ENCODE measurements around the gene CUX1. TPM values are rescaled to one million over a fixed set of nuclear protein-coding genes. Genes with fewer than 3 reads are reported as not detected.
A peak's percentile ranks its signal among the peaks of the same experiment; 100 is the strongest.
"Not testable (repeated sequence)": the region's sequence is repeated elsewhere in the genome, so short reads cannot be mapped to it uniquely, and the experiment has no call there.

The CUX1 gene
- total RNA-seq, 3 donors from 2014 or later: 85.2 to 167 (median 120) TPM

DNA sequence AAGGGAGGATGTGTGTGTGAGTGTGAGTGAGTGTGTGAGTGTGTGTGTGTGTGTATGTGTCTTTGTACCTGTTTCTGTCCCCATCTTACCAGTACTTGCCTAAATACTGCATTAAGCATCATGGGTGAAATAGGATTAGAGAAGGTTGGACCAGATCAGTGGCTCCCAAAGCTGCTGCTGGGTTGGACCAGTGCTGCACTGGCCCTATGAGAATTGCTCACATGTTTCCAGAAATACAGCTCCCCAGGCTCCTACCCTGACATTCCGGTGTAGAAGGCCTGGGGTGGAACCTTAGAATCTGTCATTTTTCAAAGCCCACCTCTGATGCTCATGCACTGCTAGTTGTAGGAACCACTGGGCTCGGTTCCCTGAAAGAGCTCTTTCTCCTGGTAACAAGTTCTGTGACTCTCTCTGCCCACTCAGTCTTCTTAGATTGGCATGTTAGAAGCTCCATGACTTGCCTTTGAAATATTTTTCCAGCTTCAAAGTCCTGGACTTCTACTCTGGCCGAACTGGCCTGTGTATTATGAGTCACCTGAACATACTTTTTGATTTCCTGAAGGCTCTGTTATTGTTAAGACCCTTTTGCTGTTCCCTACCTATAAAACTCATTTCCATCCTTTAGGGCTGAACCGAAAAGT lies 224.7 kb downstream of the CUX1 start:
- no peak for DNase-seq
- Histone ChIP-seq H3K9me3 (no peaks in the 10 kb centered on the region), H3K4me3 (no peak overlapping the region), H3K36me3 (ENCODE audit: low read depth) (no peaks in the 10 kb centered on the region), H3K4me1 (ENCODE audit: low read depth) (no peaks in the 10 kb centered on the region)
- intact Hi-C loops (cut with DNase I, micrococcal nuclease): no loop called here
- TF ChIP-seq, protein P1, sequence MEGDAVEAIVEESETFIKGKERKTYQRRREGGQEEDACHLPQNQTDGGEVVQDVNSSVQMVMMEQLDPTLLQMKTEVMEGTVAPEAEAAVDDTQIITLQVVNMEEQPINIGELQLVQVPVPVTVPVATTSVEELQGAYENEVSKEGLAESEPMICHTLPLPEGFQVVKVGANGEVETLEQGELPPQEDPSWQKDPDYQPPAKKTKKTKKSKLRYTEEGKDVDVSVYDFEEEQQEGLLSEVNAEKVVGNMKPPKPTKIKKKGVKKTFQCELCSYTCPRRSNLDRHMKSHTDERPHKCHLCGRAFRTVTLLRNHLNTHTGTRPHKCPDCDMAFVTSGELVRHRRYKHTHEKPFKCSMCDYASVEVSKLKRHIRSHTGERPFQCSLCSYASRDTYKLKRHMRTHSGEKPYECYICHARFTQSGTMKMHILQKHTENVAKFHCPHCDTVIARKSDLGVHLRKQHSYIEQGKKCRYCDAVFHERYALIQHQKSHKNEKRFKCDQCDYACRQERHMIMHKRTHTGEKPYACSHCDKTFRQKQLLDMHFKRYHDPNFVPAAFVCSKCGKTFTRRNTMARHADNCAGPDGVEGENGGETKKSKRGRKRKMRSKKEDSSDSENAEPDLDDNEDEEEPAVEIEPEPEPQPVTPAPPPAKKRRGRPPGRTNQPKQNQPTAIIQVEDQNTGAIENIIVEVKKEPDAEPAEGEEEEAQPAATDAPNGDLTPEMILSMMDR (IDR thresholded peaks at IDR 0.05): no peak
- ATAC-seq: no peak

DNA sequence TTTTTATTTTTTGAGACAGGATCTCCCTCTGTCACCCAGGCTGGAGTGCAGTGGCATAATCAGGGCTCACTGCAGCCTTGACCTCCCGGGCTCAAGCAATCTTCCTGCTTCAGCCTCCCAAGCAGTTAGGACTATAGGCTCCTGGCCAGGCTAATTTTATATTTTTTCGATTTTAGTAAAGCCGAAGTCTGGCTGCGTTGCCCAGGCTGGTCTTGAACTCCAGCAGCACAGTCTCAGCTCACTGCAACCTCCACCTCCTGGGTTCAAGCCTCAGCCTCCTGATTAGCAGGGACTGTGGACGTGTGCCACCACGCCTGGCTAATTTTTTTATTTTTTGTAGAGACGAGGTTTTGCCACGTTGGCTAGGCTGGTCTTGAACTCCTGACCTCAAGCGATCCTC lies 225.4 kb downstream of the CUX1 start:
- H3K9me3 ChIP-seq; DNase-seq; ATAC-seq; H3K4me1 ChIP-seq (ENCODE audit: low read depth); H3K4me3 ChIP-seq; H3K36me3 ChIP-seq (ENCODE audit: low read depth); intact Hi-C loops (cut with DNase I, micrococcal nuclease): not testable (repeated sequence)

DNA sequence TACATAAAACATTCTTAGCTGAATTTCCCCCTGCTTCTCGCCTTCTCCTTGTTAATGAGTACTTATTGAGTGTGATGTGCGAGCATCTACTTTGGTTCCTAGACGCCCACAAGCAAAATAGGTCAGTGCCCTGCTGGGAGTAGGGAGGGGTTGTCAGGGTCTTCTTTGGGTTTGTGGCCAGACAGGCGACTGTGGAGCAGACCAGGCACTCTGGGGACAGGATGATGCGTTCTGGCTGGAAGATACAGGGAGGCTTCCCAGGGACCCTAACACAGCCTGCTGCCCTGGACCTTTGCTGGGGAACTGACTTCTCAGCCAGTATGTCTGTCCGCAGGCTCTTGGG lies 227.2 kb downstream of the CUX1 start:
- intact Hi-C loops (cut with DNase I, micrococcal nuclease): no loop called here
- H3K9me3 ChIP-seq: no peaks in the 10 kb centered on the region
- DNase-seq (no peak), ATAC-seq (no peak)
- H3K4me3 ChIP-seq: no peak overlapping the region
- TF ChIP-seq, protein P1 (IDR thresholded peaks at IDR 0.05): no peak
- no peaks in the 10 kb centered on the region for H3K4me1 ChIP-seq (ENCODE audit: low read depth)
- no peaks in the 10 kb centered on the region for H3K36me3 ChIP-seq (ENCODE audit: low read depth)

DNA sequence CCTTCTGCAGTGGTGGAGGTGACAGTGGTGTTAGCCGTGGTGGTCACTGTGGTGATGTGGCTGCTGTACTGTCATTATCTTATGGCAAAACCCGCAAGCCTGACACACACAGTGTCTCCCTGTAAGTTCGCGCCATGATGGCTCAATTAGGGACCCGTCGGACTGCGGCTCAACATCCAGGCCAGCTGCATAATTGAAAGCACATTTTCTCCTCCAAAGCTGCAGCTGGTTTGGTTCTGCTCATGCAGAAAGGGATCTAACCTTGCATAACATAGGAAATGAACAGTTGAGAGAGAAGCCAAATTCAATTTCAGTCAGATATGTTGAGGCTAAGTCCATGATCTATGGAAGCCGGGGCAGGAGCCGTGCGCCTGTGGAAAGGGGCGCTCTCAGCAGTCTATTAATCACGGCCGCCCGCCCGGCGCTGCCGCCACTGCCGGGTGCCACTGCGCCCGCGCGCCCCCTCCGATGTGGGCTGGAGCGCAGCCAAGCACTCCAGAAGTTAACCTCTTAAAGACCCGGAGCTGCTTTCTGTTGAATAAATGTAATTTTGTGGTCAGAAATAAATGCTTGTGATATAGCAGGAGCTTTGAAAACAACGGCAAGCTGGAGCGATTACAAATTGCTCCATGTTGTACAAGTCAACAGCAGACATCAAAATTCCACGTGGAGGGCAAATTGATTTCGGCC lies 227.7 kb downstream of the CUX1 start:
- peak; percentile 31 for ATAC-seq

DNA sequence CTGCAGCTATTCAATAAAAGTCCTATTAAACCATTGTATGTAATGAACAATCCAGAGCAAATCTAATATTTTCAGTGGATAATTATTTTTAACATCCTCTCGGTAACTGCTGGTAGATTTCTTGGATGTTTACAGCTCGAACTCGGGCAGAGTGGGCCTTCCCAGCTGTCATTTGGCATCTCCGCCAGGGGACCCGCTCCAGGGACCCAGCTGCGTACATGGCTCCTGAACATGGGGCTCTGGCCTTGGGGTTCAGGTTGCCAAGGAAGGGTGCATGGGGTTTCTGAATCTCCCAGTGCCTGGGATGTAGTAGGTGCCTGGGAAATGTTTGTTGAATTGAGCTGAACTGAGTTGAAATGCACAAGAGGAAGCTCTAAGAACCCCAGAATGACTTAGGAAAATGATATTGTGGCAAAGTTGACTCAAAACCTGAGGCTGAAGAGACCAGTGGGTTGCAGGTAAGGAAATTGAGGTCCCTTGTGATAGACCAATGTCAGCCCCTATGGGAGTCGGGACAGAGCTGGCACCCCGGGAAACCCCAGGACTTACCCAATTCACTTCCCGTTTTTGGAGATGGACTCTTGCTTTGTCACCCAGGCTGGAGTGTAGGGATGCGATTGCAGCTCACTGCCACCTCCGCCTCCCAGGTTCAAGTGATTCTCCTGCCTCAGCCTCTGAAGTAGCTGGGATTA lies 228.4 kb downstream of the CUX1 start:
- DNase-seq (no peak), ATAC-seq (peak; percentile 13)
- Histone ChIP-seq H3K36me3 (ENCODE audit: low read depth) (no peaks in the 10 kb centered on the region), H3K9me3 (no peaks in the 10 kb centered on the region), H3K4me1 (ENCODE audit: low read depth) (no peaks in the 10 kb centered on the region), H3K4me3 (no peak overlapping the region)
- intact Hi-C loops (cut with DNase I, micrococcal nuclease): no loop called here
- TF ChIP-seq, protein P1 (IDR thresholded peaks at IDR 0.05): no peak

More for the DNA sequence above, 227.7 kb downstream of the CUX1 start:
- Histone ChIP-seq H3K9me3 (no peaks in the 10 kb centered on the region), H3K4me1 (ENCODE audit: low read depth) (no peaks in the 10 kb centered on the region), H3K4me3 (no peak overlapping the region), H3K36me3 (ENCODE audit: low read depth) (no peaks in the 10 kb centered on the region)
- DNase-seq: no peak
- TF ChIP-seq, protein P1 (IDR thresholded peaks at IDR 0.05): no peak
- intact Hi-C loops (cut with DNase I, micrococcal nuclease): no loop called here

All from mucosa of descending colon (tissue), 3 donors.